C4-2B (cell line): Measurements from ENCODE around the gene SINHCAF.

ENCODE experiments used
- H3K27ac ChIP-seq: fragments of 450-650 bp; 2 replicates; pipeline ENCODE4 v1.5.1; 2017
- CTCF ChIP-seq: fragments of 450-650 bp; conservative IDR thresholded peaks from 2 replicates; pipeline ENCODE4 v1.5.1; 2017; ENCODE audit warnings: mild to moderate bottlenecking
- ZFX ChIP-seq: fragments of 450-650 bp; IDR thresholded peaks from 2 replicates; pipeline ENCODE4 v1.6.1; 2017

The SINHCAF gene

GRCh38 chr12:31321897-31322228 is 4.1 kb downstream of the SINHCAF start:
- H3K27ac ChIP-seq: no peak overlapping the region

GRCh38 chr12:31321186-31321896 is 4.6 kb downstream of the SINHCAF start:
- TF ChIP-seq ZFX: no peak
- no peak for TF ChIP-seq CTCF
- no peak overlapping the region for H3K27ac ChIP-seq

More at GRCh38 chr12:31321897-31322228, 4.1 kb downstream of the SINHCAF start:
- TF ChIP-seq CTCF (no peak), ZFX (no peak)

- no peak overlapping the region for H3K27ac ChIP-seq
- no peak for TF ChIP-seq CTCF
- TF ChIP-seq ZFX: no peak
Observed at GRCh38 chr12:31318657-31319269, 7.2 kb downstream of the SINHCAF start.

GRCh38 chr12:31317471-31318395 is 8.2 kb downstream of the SINHCAF start:
- no peak for TF ChIP-seq ZFX
- no peak for TF ChIP-seq CTCF
- no peak overlapping the region for H3K27ac ChIP-seq

GRCh38 chr12:31316891-31317290 is 9.1 kb downstream of the SINHCAF start:
- no peak overlapping the region for H3K27ac ChIP-seq
- TF ChIP-seq ZFX: no peak
- TF ChIP-seq CTCF: no peak

GRCh38 chr12:31315784-31316465 is 10.0 kb downstream of the SINHCAF start:
- no peak overlapping the region for H3K27ac ChIP-seq
- TF ChIP-seq ZFX: no peak
- no peak for TF ChIP-seq CTCF
